22Rv1 (cell line): ENCODE measurements around the gene WDR90.

Experiments
- CTCF ChIP-seq: fragments of 450-650 bp; IDR thresholded peaks from 2 replicates; pipeline ENCODE4 v1.5.1; 2017; ENCODE audit warnings: mild to moderate bottlenecking
- ZFX ChIP-seq: fragments of 450-650 bp; IDR thresholded peaks from 2 replicates; pipeline ENCODE4 v1.6.1; 2017; ENCODE audit warnings: antibody characterized with exemption, borderline replicate concordance

- TF ChIP-seq CTCF (peak; percentile 98), ZFX (no peak)
These were observed 18.8 kb downstream of the WDR90 start, which contains the start of gene RHOT2 for GRCh38 chr16:667780-668518.
